Measurements from ENCODE around the gene KRT13.

Gene KRT13

DNA sequence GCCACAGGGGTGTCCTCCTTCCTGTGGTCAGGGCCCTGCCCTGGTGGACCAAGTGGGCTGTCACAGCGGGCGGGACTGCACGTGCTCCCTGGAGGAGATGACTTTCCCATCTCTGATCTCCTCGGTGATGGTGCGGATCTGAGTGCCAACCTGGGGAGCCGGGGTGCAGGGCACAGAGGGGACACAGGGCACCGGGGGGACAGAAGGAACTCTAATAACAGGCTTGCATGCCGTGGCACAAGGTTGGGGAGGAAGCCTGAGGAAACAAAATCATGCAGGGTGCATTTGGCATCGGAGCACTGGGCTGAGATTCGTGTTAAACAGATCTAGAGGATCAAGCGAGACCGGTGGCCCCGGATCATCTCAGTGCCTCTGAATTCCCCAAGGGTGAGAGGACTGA, 19.1 kb downstream of the KRT13 start:
- Histone ChIP-seq H3K9ac (ENCODE audit: low read depth, low read length) (no peak overlapping the region), H3K4me1 (ENCODE audit: control insufficient read depth, insufficient read depth, low read length) (no peaks in the 10 kb centered on the region), H3K36me3 (ENCODE audit: control insufficient read depth, insufficient read depth, low read length) (no peaks in the 10 kb centered on the region), H3K27me3 (ENCODE audit: control insufficient read depth, insufficient read depth, low read length) (peaks cover 5% of the 10 kb centered on the region), H3K9me3 (ENCODE audit: control insufficient read depth, insufficient read depth, low read length) (no peaks in the 10 kb centered on the region), H3K4me3 (ENCODE audit: low read depth, low read length) (no peak overlapping the region)

- H3K9ac ChIP-seq (ENCODE audit: low read depth, low read length) = no peak overlapping the region
- H3K27me3 ChIP-seq (ENCODE audit: control insufficient read depth, insufficient read depth, low read length) = peaks cover 5% of the 10 kb centered on the region
- no peaks in the 10 kb centered on the region for H3K36me3 ChIP-seq (ENCODE audit: control insufficient read depth, insufficient read depth, low read length)
Measured at GRCh38 chr17:41484920-41485904, 20.2 kb downstream of the KRT13 start.

DNA sequence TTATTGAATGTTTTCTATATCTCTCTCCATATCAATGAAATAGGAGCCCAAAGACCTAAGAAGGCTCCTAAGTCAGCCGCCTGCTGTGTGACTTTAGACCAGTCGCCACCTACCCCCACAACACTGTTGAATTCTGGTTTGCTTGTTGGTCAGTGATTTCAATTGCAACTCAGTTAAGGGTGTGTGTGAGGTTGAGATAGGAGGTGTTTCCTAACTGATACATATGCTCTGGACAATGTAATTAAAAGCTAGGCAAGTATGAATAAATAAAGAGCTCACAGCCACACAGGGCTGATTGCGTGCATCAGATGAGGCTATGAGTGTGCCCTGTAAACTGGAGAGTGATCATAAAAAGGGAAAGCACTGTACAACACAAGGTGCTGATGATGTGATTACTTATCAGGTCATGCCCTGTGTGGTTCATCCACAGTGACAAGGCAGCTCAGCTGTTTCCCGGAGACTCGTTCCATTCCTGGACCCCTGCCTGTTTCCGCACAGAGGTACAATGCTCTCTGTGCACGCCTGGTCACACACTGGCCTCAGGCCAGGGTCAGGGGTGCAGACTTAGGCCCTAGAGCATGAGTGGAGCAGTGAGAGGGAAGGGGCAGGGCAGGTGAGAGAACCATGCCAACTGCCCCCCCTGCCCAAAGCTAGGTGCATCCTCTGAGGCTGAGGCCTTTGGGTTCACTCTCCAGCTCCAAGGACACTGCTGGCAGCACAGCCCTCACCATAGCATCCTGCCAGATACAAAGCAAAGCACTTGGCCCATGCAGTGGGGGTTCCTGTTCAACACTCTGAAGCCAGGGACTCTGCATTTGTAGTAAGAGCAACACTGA, 21.2 kb downstream of the KRT13 start:
- Histone ChIP-seq H3K4me3 (ENCODE audit: low read depth, low read length) (no peak overlapping the region), H3K36me3 (ENCODE audit: control insufficient read depth, insufficient read depth, low read length) (no peaks in the 10 kb centered on the region), H3K9me3 (ENCODE audit: control insufficient read depth, insufficient read depth, low read length) (no peaks in the 10 kb centered on the region), H3K4me1 (ENCODE audit: control insufficient read depth, insufficient read depth, low read length) (no peaks in the 10 kb centered on the region), H3K27me3 (ENCODE audit: control insufficient read depth, insufficient read depth, low read length) (peaks cover 5% of the 10 kb centered on the region), H3K9ac (ENCODE audit: low read depth, low read length) (no peak overlapping the region)

More at GRCh38 chr17:41484920-41485904, 20.2 kb downstream of the KRT13 start:
- no peaks in the 10 kb centered on the region for H3K9me3 ChIP-seq (ENCODE audit: control insufficient read depth, insufficient read depth, low read length)
- H3K4me1 ChIP-seq (ENCODE audit: control insufficient read depth, insufficient read depth, low read length) = no peaks in the 10 kb centered on the region
- H3K4me3 ChIP-seq (ENCODE audit: low read depth, low read length) = no peak overlapping the region

GRCh38 chr17:41483531-41483930, 21.9 kb downstream of the KRT13 start:
- Histone ChIP-seq H3K27me3 (ENCODE audit: control insufficient read depth, insufficient read depth, low read length) (peaks cover 5% of the 10 kb centered on the region), H3K9ac (ENCODE audit: low read depth, low read length) (no peak overlapping the region), H3K9me3 (ENCODE audit: control insufficient read depth, insufficient read depth, low read length) (no peaks in the 10 kb centered on the region), H3K4me3 (ENCODE audit: low read depth, low read length) (no peak overlapping the region), H3K36me3 (ENCODE audit: control insufficient read depth, insufficient read depth, low read length) (no peaks in the 10 kb centered on the region), H3K4me1 (ENCODE audit: control insufficient read depth, insufficient read depth, low read length) (no peaks in the 10 kb centered on the region)

DNA sequence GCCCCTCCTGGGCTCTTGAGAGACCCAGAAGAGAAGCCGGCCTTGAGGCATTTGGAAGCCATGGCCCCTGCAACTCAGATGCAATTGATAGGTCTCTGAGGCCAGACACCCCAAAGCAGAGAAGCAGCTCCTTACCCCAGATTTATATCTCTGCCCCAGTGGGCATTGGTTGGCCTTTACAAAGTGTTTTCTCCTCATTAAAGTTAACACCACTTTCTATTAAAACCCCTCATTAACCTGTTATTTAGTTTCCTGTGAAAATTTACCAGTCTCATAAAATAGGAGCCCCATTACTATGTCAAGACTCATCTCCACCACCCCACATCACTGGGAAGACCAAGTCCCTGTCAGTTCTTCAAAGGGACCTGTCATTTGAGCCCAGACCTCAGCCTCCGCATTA, 24.4 kb downstream of the KRT13 start, which contains the start of gene KRT35:
Gene KRT35 (minus strand): TSS at position 116 of the 400 bp plus-strand sequence. CDS start 54 bp downstream, at position 62.
- no peak within 1 kb of the TSS for H3K9ac ChIP-seq (ENCODE audit: low read depth, low read length)
- H3K4me3 ChIP-seq (ENCODE audit: low read depth, low read length) = no peak within 1 kb of the TSS
- H3K4me1 ChIP-seq (ENCODE audit: control insufficient read depth, insufficient read depth, low read length) = no peaks in the 10 kb centered on the region
- H3K27me3 ChIP-seq (ENCODE audit: control insufficient read depth, insufficient read depth, low read length) = no peaks in the 10 kb centered on the region
- no peaks in the 10 kb centered on the region for H3K9me3 ChIP-seq (ENCODE audit: control insufficient read depth, insufficient read depth, low read length)
- H3K36me3 ChIP-seq (ENCODE audit: control insufficient read depth, insufficient read depth, low read length) = no peaks in the 10 kb centered on the region

DNA sequence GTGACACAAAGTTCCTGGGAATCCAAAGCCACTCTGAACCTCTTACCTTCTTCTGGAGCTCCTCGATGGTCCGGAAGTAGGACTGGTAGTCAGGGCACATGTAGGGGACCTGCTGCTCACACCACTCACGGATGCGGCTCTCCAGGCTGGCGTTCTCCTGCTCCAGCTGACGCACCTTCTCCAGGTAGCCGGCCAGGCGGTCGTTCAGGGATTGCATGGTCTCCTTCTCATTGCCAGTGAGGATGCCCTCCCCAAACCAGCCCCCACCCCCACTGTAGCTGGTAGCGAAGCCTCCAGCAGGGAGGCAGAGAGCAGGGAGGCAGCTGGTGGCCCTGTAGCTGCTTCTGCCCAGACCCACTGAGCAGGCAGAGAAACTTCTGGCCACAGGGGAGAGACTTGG, 24.8 kb downstream of the KRT13 start:
- Histone ChIP-seq H3K9ac (ENCODE audit: low read depth, low read length) (no peak overlapping the region), H3K27me3 (ENCODE audit: control insufficient read depth, insufficient read depth, low read length) (no peaks in the 10 kb centered on the region), H3K4me1 (ENCODE audit: control insufficient read depth, insufficient read depth, low read length) (no peaks in the 10 kb centered on the region), H3K36me3 (ENCODE audit: control insufficient read depth, insufficient read depth, low read length) (no peaks in the 10 kb centered on the region), H3K4me3 (ENCODE audit: low read depth, low read length) (no peak overlapping the region), H3K9me3 (ENCODE audit: control insufficient read depth, insufficient read depth, low read length) (no peaks in the 10 kb centered on the region)

- Histone ChIP-seq H3K4me3 (ENCODE audit: low read depth, low read length) (no peak overlapping the region), H3K27me3 (ENCODE audit: control insufficient read depth, insufficient read depth, low read length) (no peaks in the 10 kb centered on the region), H3K36me3 (ENCODE audit: control insufficient read depth, insufficient read depth, low read length) (no peaks in the 10 kb centered on the region), H3K9ac (ENCODE audit: low read depth, low read length) (no peak overlapping the region), H3K9me3 (ENCODE audit: control insufficient read depth, insufficient read depth, low read length) (no peaks in the 10 kb centered on the region), H3K4me1 (ENCODE audit: control insufficient read depth, insufficient read depth, low read length) (no peaks in the 10 kb centered on the region)
Measured at GRCh38 chr17:41480136-41480535, 25.3 kb downstream of the KRT13 start.

DNA sequence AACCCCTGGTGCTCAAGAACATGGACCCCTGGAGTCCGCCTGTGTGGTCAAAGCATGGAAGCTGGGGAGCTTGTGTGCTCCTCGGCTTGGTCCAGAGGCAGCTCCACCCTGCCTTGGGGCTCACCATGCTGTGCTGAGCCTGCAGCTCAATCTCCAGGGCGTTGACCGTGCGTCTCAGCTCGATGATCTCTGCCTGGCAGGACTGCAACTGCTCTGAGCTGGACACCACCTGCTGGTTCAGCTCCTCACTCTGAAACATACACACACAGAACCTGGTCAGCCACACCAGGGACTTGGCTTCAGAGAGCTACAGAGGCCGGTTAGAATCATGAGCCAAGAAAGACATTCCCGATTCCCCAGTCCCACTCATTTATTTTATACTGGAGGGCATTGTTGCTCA, 27.2 kb downstream of the KRT13 start:
- no peak overlapping the region for H3K4me3 ChIP-seq (ENCODE audit: low read depth, low read length)
- no peaks in the 10 kb centered on the region for H3K27me3 ChIP-seq (ENCODE audit: control insufficient read depth, insufficient read depth, low read length)
- no peaks in the 10 kb centered on the region for H3K4me1 ChIP-seq (ENCODE audit: control insufficient read depth, insufficient read depth, low read length)
- H3K9me3 ChIP-seq (ENCODE audit: control insufficient read depth, insufficient read depth, low read length) = no peaks in the 10 kb centered on the region
- H3K9ac ChIP-seq (ENCODE audit: low read depth, low read length) = no peak overlapping the region
- no peaks in the 10 kb centered on the region for H3K36me3 ChIP-seq (ENCODE audit: control insufficient read depth, insufficient read depth, low read length)

GRCh38 chr17:41476866-41477815, 28.3 kb downstream of the KRT13 start:
- Histone ChIP-seq H3K27me3 (ENCODE audit: control insufficient read depth, insufficient read depth, low read length) (no peaks in the 10 kb centered on the region), H3K4me3 (ENCODE audit: low read depth, low read length) (no peak overlapping the region), H3K36me3 (ENCODE audit: control insufficient read depth, insufficient read depth, low read length) (no peaks in the 10 kb centered on the region), H3K9ac (ENCODE audit: low read depth, low read length) (no peak overlapping the region), H3K4me1 (ENCODE audit: control insufficient read depth, insufficient read depth, low read length) (no peaks in the 10 kb centered on the region), H3K9me3 (ENCODE audit: control insufficient read depth, insufficient read depth, low read length) (no peaks in the 10 kb centered on the region)

- Histone ChIP-seq H3K4me3 (ENCODE audit: low read depth, low read length) (no peak overlapping the region), H3K4me1 (ENCODE audit: control insufficient read depth, insufficient read depth, low read length) (no peaks in the 10 kb centered on the region), H3K9ac (ENCODE audit: low read depth, low read length) (no peak overlapping the region), H3K27me3 (ENCODE audit: control insufficient read depth, insufficient read depth, low read length) (no peaks in the 10 kb centered on the region), H3K9me3 (ENCODE audit: control insufficient read depth, insufficient read depth, low read length) (no peaks in the 10 kb centered on the region), H3K36me3 (ENCODE audit: control insufficient read depth, insufficient read depth, low read length) (no peaks in the 10 kb centered on the region)
Measured at GRCh38 chr17:41475421-41475820, 30.0 kb downstream of the KRT13 start.

DNA sequence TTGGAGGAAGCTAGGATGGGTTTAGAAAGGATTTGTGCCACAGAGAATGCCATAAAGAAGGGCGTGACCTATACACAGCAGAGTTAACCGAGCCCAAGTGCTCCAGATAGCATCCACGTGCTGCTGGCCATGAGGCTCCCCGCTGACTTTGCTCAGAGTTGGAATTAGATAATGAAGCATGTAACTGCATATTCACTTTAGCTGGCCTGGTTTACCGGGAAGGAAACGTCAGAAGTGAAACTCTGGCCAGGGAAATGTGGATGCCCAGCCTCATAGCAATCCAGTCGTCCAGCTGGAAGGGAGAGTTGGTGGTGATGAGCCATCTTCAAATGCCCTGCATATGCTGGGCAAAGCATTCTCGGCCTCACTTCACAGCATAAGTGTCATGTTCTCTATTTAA, 30.5 kb downstream of the KRT13 start:
- no peaks in the 10 kb centered on the region for H3K9me3 ChIP-seq (ENCODE audit: control insufficient read depth, insufficient read depth, low read length)
- no peaks in the 10 kb centered on the region for H3K4me1 ChIP-seq (ENCODE audit: control insufficient read depth, insufficient read depth, low read length)

More for the DNA sequence above, 30.5 kb downstream of the KRT13 start:
- no peak overlapping the region for H3K9ac ChIP-seq (ENCODE audit: low read depth, low read length)
- H3K4me3 ChIP-seq (ENCODE audit: low read depth, low read length) = no peak overlapping the region
- H3K27me3 ChIP-seq (ENCODE audit: control insufficient read depth, insufficient read depth, low read length) = no peaks in the 10 kb centered on the region
- no peaks in the 10 kb centered on the region for H3K36me3 ChIP-seq (ENCODE audit: control insufficient read depth, insufficient read depth, low read length)

Data from iPS-15b (cell line).